ENCODE results near the gene MAT2A. TPM values are rescaled to one million over a fixed set of nuclear protein-coding genes. Genes with fewer than 3 reads are reported as not detected.

MAT2A gene
- total and polyA plus RNA-seq, 2 experiments from 2014 or later, result 225 to 405 TPM

GRCh38 chr2:85547859-85548607, 9.1 kb downstream of the MAT2A start:
- no peaks in the 10 kb centered on the region for H3K27me3 ChIP-seq
- H3K9me3 ChIP-seq (ENCODE audit: low read depth), result no peaks in the 10 kb centered on the region
- H3K4me1 ChIP-seq (ENCODE audit: low read depth), result no peaks in the 10 kb centered on the region
- H3K27ac ChIP-seq, result peak overlapping the region; percentile 40
- peaks cover 47% of the 10 kb centered on the region for H3K36me3 ChIP-seq
- peak in 1 of 2 donors; percentile 42 for DNase-seq (ENCODE audit: low read depth in 1 of 2, low spot score in 1 of 2)
- H3K4me3 ChIP-seq, result no peak overlapping the region
- TF ChIP-seq, protein P1, sequence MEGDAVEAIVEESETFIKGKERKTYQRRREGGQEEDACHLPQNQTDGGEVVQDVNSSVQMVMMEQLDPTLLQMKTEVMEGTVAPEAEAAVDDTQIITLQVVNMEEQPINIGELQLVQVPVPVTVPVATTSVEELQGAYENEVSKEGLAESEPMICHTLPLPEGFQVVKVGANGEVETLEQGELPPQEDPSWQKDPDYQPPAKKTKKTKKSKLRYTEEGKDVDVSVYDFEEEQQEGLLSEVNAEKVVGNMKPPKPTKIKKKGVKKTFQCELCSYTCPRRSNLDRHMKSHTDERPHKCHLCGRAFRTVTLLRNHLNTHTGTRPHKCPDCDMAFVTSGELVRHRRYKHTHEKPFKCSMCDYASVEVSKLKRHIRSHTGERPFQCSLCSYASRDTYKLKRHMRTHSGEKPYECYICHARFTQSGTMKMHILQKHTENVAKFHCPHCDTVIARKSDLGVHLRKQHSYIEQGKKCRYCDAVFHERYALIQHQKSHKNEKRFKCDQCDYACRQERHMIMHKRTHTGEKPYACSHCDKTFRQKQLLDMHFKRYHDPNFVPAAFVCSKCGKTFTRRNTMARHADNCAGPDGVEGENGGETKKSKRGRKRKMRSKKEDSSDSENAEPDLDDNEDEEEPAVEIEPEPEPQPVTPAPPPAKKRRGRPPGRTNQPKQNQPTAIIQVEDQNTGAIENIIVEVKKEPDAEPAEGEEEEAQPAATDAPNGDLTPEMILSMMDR (IDR thresholded peaks at IDR 0.05; ENCODE audit: low read depth, low read length), result no peak

DNA sequence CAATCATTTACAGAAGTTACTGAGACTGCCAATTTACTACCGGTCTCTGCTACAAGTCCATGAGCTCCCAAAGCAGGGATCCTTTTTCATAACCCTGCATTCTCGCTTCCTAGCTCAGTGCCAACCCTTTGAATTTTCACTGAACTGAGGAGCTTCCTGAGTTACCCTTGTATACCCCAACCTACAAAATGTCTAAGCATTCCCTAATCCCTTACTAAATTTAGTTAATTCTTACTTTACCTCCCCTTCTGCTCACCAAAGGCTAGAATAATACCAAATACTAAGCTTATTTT, 9.6 kb downstream of the MAT2A start:
- TF ChIP-seq, protein P1 (IDR thresholded peaks at IDR 0.05; ENCODE audit: low read depth, low read length), result no peak
- no peak for DNase-seq (ENCODE audit: low read depth in 1 of 2, low spot score in 1 of 2)
- H3K9me3 ChIP-seq (ENCODE audit: low read depth), result no peaks in the 10 kb centered on the region
- no peaks in the 10 kb centered on the region for H3K4me1 ChIP-seq (ENCODE audit: low read depth)
- H3K4me3 ChIP-seq, result no peak overlapping the region
- H3K36me3 ChIP-seq, result peaks cover 41% of the 10 kb centered on the region
- no peaks in the 10 kb centered on the region for H3K27me3 ChIP-seq
- H3K27ac ChIP-seq, result peak overlapping the region; percentile 40

DNA sequence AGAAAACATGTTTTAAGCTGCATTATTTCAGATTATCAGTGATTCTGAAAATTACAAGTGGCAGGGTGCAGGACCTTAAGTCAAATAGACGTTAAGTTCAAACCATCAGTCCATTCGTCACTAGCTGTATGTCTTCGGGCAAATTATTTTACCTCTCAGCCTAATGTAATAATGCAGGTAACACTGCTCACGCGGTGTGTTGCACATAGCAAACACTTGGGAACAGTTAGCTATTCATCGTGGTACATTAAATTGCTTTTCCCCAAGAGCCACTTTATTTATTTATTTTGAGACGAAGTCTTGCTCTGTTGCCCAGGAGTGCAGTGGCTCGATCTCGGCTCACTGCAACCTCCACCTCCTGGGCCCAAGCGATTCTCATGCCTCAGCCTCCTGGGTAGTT, 10.1 kb downstream of the MAT2A start:
- H3K27me3 ChIP-seq, result no peaks in the 10 kb centered on the region
- TF ChIP-seq, protein P1 (IDR thresholded peaks at IDR 0.05; ENCODE audit: low read depth, low read length), result no peak
- H3K4me1 ChIP-seq (ENCODE audit: low read depth), result no peaks in the 10 kb centered on the region
- no peak overlapping the region for H3K27ac ChIP-seq
- peaks cover 42% of the 10 kb centered on the region for H3K36me3 ChIP-seq
- no peak overlapping the region for H3K4me3 ChIP-seq
- no peak for DNase-seq (ENCODE audit: low read depth in 1 of 2, low spot score in 1 of 2)
- no peaks in the 10 kb centered on the region for H3K9me3 ChIP-seq (ENCODE audit: low read depth)

GRCh38 chr2:85549826-85550225, 10.9 kb downstream of the MAT2A start:
- H3K4me1 ChIP-seq (ENCODE audit: low read depth), result no peaks in the 10 kb centered on the region
- peak in 1 of 2 donors; percentile 95 for DNase-seq (ENCODE audit: low read depth in 1 of 2, low spot score in 1 of 2)
- TF ChIP-seq, protein P1 (IDR thresholded peaks at IDR 0.05; ENCODE audit: low read depth, low read length), result no peak
- no peak overlapping the region for H3K4me3 ChIP-seq
- no peaks in the 10 kb centered on the region for H3K27me3 ChIP-seq
- H3K36me3 ChIP-seq, result peaks cover 35% of the 10 kb centered on the region
- peak overlapping the region; percentile 3 for H3K27ac ChIP-seq
- no peaks in the 10 kb centered on the region for H3K9me3 ChIP-seq (ENCODE audit: low read depth)

GRCh38 chr2:85550486-85550885, 11.5 kb downstream of the MAT2A start:
- H3K36me3 ChIP-seq, result peaks cover 33% of the 10 kb centered on the region
- no peak for DNase-seq (ENCODE audit: low read depth in 1 of 2, low spot score in 1 of 2)
- H3K27me3 ChIP-seq, result no peaks in the 10 kb centered on the region
- H3K4me1 ChIP-seq (ENCODE audit: low read depth), result no peaks in the 10 kb centered on the region
- TF ChIP-seq, protein P1 (IDR thresholded peaks at IDR 0.05; ENCODE audit: low read depth, low read length), result no peak
- H3K27ac ChIP-seq, result peak overlapping the region; percentile 3
- no peaks in the 10 kb centered on the region for H3K9me3 ChIP-seq (ENCODE audit: low read depth)
- H3K4me3 ChIP-seq, result no peak overlapping the region
